ENCODE data around the gene MCTP1.
A peak's percentile ranks its signal among the peaks of the same experiment; 100 is the strongest.

MCTP1 gene

DNA sequence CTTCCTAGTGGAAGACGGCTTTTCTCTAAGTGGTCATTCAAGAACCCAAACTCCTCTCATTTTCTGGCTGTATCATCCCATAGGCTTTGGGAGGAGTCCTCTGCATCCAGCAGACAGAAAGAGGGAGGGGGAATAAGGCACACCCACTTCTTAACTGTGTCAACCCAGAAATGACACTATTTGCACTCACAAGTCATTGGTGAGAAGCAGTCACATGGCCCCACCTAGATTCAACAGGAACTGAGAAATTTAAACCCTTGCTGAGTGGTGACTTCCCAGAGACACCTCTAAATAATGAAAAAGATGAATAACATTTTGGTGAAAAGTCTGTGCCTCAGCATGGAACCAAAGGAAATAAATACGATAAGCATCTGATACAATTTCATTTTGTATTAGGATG lies 120.0 kb downstream of the MCTP1 start:
- no peak for TF ChIP-seq EP300 (IDR thresholded peaks at IDR 0.05; ENCODE audit: borderline replicate concordance)
- TF ChIP-seq, protein P1, sequence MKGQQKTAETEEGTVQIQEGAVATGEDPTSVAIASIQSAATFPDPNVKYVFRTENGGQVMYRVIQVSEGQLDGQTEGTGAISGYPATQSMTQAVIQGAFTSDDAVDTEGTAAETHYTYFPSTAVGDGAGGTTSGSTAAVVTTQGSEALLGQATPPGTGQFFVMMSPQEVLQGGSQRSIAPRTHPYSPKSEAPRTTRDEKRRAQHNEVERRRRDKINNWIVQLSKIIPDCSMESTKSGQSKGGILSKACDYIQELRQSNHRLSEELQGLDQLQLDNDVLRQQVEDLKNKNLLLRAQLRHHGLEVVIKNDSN (IDR thresholded peaks at IDR 0.05): peak; percentile 62

DNA sequence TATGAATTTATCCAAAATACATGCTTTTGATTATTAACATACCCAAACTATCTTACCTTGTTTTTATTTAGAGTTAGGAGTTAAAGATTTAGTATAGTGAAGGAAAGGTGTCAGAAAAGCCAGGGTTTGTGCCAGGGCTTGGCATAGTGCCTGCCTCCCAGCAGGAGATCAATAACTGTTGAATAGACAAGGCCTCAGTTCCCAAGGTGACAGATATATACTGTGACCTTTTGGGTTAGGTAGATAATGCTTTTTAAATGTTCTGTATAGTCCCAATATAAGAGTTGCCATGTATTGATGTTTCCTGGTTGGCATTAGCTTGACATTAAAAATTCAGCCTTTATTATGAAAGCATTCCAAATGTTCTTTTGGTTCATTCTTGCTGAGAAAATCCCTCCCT lies 121.8 kb downstream of the MCTP1 start:
- TF ChIP-seq TEAD4 (IDR thresholded peaks at IDR 0.05) (0 out of 2 replicates have a peak, but pooled peaks have one; percentile 6), CEBPB (IDR thresholded peaks at IDR 0.05) (no peak), TCF12 (IDR thresholded peaks at IDR 0.05; ENCODE audit: low read depth) (no peak), FOXM1 (IDR thresholded peaks at IDR 0.05; ENCODE audit: borderline replicate concordance, low read depth) (no peak), EP300 (IDR thresholded peaks at IDR 0.05; ENCODE audit: borderline replicate concordance) (no peak), RAD21 (IDR thresholded peaks at IDR 0.05; ENCODE audit: low read depth) (no peak), NFIC (IDR thresholded peaks at IDR 0.05) (peak; percentile 86), YY1 (IDR thresholded peaks at IDR 0.05; ENCODE audit: low read depth) (no peak), CREB1 (IDR thresholded peaks at IDR 0.05; ENCODE audit: low read depth) (no peak), TAF1 (IDR thresholded peaks at IDR 0.05; ENCODE audit: low read depth) (no peak), ZBTB7A (IDR thresholded peaks at IDR 0.05; ENCODE audit: low read depth) (no peak), EGR1 (IDR thresholded peaks at IDR 0.05) (no peak)
- TF ChIP-seq, protein P2, sequence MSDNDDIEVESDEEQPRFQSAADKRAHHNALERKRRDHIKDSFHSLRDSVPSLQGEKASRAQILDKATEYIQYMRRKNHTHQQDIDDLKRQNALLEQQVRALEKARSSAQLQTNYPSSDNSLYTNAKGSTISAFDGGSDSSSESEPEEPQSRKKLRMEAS (IDR thresholded peaks at IDR 0.05): no peak
- TF ChIP-seq, protein P3, sequence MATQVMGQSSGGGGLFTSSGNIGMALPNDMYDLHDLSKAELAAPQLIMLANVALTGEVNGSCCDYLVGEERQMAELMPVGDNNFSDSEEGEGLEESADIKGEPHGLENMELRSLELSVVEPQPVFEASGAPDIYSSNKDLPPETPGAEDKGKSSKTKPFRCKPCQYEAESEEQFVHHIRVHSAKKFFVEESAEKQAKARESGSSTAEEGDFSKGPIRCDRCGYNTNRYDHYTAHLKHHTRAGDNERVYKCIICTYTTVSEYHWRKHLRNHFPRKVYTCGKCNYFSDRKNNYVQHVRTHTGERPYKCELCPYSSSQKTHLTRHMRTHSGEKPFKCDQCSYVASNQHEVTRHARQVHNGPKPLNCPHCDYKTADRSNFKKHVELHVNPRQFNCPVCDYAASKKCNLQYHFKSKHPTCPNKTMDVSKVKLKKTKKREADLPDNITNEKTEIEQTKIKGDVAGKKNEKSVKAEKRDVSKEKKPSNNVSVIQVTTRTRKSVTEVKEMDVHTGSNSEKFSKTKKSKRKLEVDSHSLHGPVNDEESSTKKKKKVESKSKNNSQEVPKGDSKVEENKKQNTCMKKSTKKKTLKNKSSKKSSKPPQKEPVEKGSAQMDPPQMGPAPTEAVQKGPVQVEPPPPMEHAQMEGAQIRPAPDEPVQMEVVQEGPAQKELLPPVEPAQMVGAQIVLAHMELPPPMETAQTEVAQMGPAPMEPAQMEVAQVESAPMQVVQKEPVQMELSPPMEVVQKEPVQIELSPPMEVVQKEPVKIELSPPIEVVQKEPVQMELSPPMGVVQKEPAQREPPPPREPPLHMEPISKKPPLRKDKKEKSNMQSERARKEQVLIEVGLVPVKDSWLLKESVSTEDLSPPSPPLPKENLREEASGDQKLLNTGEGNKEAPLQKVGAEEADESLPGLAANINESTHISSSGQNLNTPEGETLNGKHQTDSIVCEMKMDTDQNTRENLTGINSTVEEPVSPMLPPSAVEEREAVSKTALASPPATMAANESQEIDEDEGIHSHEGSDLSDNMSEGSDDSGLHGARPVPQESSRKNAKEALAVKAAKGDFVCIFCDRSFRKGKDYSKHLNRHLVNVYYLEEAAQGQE (IDR thresholded peaks at IDR 0.05; ENCODE audit: low read depth): no peak
- TF ChIP-seq, protein P1 (IDR thresholded peaks at IDR 0.05): no peak

DNA sequence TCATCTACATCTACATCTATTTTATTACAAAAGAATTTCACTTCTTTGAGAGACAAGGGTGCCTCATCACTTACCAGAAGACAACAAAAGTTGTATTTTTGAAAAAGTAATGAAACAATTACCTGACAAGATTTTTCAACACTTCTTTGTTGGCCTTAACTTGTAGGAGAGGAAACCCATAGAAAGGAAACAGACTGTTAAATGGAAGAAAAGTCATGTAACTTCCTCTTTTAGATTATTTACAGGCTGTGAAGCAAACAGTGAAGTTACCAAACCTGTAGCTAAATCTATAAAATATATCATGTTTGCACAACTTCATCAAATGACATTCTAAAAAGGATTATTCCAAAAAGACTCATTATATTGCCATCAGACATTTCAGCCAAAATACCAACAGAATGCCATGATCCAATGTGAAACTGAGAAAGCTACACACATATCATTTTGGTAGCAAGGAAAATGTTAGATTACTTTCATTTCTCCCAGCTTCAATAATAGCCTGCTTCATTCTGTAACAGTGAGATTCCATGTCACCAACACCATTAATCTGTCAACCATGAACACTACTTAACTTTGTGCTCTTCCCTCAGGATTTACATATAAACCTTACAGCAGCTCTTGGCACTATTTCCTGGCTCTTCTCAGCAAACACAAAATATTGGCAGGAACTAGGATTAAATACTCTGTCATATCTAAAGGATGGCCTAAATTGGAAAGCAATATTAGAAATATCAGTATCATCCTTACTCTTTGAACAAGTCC lies 122.5 kb downstream of the MCTP1 start:
- TF ChIP-seq TEAD4 (IDR thresholded peaks at IDR 0.05): no peak
- TF ChIP-seq ZBTB7A (IDR thresholded peaks at IDR 0.05; ENCODE audit: low read depth): no peak
- TF ChIP-seq CEBPB (IDR thresholded peaks at IDR 0.05): no peak
- no peak for TF ChIP-seq NFIC (IDR thresholded peaks at IDR 0.05)
- TF ChIP-seq FOXM1 (IDR thresholded peaks at IDR 0.05; ENCODE audit: borderline replicate concordance, low read depth): no peak
- no peak for TF ChIP-seq EGR1 (IDR thresholded peaks at IDR 0.05)
- no peak for TF ChIP-seq RAD21 (IDR thresholded peaks at IDR 0.05; ENCODE audit: low read depth)
- TF ChIP-seq, protein P3 (IDR thresholded peaks at IDR 0.05; ENCODE audit: low read depth): no peak
- TF ChIP-seq, protein P1 (IDR thresholded peaks at IDR 0.05): no peak
- no peak for TF ChIP-seq TCF12 (IDR thresholded peaks at IDR 0.05; ENCODE audit: low read depth)
- TF ChIP-seq, protein P2 (IDR thresholded peaks at IDR 0.05): no peak
- no peak for TF ChIP-seq CREB1 (IDR thresholded peaks at IDR 0.05; ENCODE audit: low read depth)
- TF ChIP-seq YY1 (IDR thresholded peaks at IDR 0.05; ENCODE audit: low read depth): no peak

DNA sequence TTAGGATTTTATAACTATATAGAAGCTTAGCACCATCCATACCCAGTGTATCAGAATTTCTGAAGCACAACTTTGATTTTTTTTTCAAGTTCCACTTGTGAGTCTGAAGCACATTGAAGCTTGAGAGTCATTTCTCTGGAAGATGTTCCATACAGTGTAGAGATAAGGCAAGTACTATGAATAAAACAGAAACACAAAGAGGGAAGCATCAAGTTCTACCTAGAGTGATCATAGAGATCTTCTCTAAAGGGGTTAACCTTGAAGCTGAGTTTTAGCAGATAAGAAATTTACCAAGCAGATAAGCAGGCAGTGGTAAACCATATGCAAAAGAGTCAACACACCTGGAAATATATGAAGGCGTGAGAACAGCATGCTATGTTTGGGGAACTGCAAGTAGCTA lies 125.3 kb downstream of the MCTP1 start:
- TF ChIP-seq RAD21 (IDR thresholded peaks at IDR 0.05; ENCODE audit: low read depth) (no peak), TAF1 (IDR thresholded peaks at IDR 0.05; ENCODE audit: low read depth) (no peak), YY1 (IDR thresholded peaks at IDR 0.05; ENCODE audit: low read depth) (no peak), CREB1 (IDR thresholded peaks at IDR 0.05; ENCODE audit: low read depth) (no peak), TCF12 (IDR thresholded peaks at IDR 0.05; ENCODE audit: low read depth) (no peak), CEBPB (IDR thresholded peaks at IDR 0.05) (no peak), NFIC (IDR thresholded peaks at IDR 0.05) (no peak), ZBTB7A (IDR thresholded peaks at IDR 0.05; ENCODE audit: low read depth) (no peak), EP300 (IDR thresholded peaks at IDR 0.05; ENCODE audit: borderline replicate concordance) (no peak), TEAD4 (IDR thresholded peaks at IDR 0.05) (no peak), EGR1 (IDR thresholded peaks at IDR 0.05) (no peak), FOXM1 (IDR thresholded peaks at IDR 0.05; ENCODE audit: borderline replicate concordance, low read depth) (no peak)
- TF ChIP-seq, protein P3 (IDR thresholded peaks at IDR 0.05; ENCODE audit: low read depth): no peak
- TF ChIP-seq, protein P1 (IDR thresholded peaks at IDR 0.05): no peak
- TF ChIP-seq, protein P2 (IDR thresholded peaks at IDR 0.05): no peak
